HG02588 (cell line): Measurements from ENCODE around the gene MED13L.

Source experiments
- ATAC-seq: cut with Tn5 transposase; IDR thresholded peaks from one replicate; pipeline ENCODE4 v1.9.1; 2021; ENCODE audit warnings: mild to moderate bottlenecking, moderate library complexity; ENCODE audit not compliant: unreplicated experiment

The MED13L gene

DNA sequence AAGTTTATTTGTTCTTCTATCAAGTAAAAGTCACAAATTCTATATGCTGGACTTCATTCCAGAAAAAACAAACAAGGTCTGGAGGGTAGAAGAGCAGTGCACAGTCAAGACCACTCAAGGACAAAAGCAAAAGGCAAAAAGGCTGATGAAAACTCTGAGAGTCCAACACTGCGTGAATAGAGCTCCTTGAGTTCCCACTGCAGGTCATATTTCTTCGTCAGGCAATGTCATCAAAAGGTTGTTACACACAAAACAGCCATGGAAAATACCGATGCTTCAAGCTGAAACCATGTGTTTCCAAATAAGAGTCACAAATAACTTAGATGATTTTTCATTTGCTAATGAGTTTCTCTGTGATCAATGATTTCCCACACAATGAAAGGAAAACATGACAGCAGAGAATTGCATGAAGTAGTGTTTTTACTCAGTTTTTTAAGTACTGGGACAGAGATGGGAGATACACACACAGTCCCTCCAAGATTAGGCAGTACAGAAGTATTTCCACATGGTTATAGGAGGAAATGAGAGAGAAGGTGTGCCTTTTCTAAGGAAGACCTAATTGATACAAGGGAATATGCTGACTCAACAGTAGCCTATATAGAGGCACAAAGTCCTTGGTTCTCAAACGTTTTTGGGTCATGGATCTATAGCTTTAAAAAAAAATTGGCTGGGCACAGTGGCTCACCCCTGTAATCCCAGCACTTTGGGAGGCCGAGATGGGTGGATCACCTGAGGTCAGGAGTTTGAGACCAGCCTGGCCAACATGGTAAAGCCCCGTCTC is 177.7 kb downstream of the MED13L start:
- no peak for ATAC-seq

DNA sequence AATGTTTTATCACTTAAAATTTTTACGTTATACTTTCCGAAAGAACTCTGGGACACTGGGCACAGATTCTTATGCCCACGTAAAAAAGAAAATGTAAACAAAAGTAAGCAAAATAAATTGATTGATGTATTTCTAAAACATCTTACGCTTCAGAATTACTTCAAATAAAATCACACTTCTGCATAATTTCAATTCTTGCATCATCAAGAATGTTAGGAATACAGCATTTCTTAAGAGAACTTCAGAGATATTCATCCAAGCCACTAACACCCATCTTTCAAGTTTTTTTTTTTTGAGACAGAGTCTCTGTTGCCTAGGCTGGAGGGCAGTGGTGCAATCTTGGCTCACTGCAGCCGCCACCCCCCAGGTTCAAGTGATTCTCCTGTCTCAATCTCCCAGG is 180.6 kb downstream of the MED13L start:
- ATAC-seq = no peak

DNA sequence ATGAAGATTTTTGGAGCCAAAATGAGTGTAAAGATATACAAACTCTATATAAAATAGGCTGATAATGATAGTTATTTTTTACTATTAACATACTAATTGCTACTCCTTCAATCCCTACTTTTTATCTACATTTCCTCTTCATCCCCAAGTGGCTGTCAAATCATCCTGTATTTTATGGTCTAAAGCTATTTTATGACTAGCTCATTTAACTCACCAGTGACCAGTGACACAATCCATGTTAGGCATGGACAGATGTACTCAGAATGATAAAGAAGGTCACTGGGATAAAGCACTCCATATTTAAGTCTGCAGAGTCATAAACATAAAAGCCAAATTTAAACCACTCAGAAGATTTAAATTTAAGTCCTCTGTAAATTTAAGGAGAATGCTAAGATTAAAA is 183.0 kb downstream of the MED13L start:
- ATAC-seq = no peak

DNA sequence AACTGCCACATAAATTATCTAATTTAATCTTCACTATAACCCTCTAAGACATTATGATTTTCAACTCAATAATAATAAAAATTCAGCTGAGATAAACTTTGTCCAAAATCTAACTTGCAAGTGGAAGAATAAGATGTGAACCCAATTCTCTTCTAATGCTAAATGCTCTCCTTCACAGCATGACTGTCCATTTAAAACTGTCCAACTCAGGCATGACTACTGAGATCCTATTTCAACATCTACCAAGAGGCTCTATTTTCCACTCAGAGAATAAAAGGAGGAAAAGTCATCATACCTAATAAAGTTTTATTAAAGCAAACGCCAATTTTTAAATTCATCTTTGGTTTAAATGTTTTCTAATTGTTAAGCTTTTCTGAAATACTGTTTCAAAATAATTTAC is 183.6 kb downstream of the MED13L start:
- ATAC-seq = no peak

DNA sequence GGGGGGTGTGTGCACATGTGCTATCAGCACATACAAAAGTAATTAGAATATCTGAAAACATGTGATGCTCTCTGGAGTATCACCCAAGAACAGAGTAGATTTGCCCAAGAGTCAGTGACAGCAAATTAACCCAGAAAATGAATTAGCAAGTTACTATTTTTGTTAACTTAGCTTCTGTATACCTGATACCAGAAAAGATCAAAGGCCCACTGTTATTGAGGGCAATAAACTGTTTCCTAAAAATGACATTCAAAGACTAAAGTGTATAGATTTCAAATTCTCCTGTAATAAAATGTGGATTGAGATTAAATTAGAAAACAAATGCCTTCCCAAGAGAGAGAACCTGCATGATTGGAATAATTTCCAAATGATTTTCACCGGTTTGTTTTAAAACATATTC is 184.7 kb downstream of the MED13L start:
- ATAC-seq = no peak

DNA sequence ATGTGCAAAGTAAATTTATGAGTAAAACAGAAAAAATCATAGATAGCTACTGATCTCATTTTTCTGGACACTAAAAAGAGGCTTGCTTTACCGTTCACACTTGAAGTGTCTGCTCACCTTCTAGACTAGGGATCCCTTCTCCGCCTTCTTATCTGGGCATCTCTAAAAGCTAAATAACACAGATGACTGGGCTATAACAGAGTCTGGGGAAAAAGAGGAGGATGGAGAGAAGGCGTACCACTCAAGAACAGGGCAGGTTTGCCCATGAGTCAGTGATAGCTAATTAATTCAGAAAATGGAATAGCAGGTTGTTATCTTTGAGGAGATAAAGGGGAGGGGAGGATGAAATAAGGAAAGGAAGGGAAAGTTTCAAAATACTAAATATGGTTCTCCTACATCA is 185.3 kb downstream of the MED13L start:
- ATAC-seq = no peak

DNA sequence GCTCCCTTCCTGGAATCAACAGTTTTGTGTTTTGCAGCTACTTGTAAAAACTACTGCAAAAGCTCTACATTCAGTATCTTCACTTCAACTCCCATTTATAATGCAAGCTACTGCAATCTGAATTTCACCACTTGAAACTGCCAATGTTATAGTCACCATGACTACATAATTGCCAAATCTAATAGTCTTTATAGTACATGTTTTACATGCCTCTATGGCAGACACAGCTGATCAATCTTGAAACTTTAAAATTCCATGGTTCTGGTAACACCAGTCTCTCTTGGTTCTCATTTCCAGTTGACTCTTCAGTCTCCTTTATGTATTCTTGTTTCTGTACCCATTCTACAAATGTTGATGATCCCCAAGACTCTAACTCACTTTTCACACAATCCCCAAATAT is 185.9 kb downstream of the MED13L start:
- ATAC-seq = no peak

DNA sequence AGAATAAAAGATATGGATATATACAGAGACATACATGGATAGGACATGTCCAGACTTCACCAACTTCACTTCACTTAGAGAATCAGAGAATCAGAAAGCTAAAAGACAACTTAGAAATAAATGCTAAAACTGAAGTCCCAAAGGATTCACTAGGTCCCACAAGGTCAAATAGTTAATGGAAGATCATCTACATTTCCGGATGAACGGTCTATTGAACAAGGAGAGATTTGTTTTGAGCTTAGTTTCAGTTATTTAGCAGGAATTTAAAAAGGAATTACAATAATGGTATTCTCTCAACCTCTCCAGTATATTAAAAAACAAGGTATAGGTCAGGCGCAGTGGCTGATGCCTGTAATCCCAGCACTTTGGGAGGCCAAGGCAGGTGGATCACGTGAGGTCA is 187.0 kb downstream of the MED13L start:
- ATAC-seq = no peak

DNA sequence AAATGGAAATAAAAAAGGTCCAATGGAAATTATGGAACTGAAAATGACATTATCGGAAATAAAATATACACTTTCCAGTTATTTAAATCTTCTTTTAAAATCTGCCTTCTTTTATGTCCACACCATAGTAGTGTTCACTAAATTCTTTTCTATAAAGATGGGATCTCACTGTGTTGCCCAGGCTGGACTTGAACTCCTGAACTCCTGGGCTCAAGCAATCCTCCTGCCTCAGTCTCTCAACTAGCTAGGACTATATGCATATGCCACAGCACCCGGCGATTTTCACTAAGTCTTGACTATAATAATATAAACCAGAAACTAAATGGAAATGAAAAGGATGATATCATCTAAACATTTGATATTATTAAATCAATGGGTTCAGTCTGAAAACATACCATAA is 188.4 kb downstream of the MED13L start:
- ATAC-seq = no peak

DNA sequence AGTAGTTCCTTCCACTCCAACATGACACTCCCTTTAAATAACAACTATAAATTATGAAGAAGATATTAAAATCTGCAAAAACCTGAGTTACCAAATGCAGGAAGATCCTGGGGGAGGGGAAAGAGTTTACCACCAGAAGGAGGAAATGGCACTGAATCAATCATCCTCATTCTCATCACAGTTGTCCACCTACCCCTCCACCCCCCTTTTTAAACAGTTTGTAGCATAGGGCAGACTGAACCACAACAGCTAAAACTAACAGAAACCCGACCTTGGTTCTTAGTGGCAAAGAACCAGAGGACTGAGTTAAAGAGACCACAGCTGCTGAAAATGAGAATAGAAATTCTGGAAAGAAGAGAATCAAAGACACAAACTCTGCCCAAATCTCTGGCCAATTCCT is 189.5 kb downstream of the MED13L start:
- ATAC-seq = no peak

DNA sequence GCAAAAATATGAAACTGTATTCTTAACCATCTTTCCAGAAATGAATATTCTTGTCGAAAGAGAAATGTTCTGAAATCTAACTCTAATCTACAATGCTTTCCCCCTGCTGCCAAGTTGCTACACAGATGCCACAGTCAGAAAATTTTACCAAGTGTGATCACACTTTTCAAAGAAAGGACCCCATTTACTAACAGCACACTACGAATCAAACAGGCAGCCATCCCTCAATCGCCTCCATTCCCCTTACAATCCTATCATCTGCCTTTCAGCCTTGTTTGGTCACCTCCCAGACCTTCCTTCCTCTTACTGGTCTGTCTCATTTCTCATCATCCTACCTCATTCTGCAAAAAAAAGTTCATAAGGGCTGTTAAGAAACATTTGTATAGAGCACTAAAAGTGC is 190.1 kb downstream of the MED13L start:
- ATAC-seq = no peak

DNA sequence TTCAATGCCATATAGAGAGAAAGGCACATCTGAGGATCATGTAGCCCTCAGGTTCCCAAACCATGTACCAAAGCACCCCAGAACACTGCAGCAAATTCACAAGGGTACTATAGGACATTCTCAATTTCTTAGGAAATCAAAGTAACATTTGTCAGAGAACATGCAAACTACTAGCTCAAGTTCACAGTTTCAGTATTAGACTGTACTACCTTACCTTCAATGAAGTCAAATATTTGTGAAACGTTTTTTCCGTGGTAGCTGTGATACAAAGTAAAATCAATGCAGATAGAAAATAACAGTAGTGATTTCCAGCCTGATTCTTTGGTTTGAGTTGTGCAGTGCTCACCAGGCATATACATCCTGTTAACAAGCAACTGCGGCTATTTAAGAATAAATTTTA is 197.1 kb downstream of the MED13L start:
- ATAC-seq = no peak

DNA sequence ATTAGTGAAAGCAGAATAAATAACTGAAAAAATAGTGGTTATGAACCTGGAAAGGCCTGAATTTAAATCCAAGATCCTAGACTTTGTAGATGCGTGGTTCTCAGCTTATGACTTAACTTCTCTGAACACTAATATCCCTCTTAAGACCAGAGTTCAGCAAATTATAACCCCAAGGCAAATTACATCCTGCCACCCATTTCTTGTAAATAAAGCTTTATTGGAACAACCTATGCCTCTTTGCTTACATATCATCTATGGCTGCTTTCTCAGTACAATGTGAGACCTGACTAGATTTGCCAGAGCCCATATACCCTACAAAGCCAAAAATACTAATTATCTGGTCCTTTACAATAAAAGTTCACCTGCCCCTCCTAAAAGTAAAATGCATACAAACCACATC is 199.1 kb downstream of the MED13L start:
- no peak for ATAC-seq

DNA sequence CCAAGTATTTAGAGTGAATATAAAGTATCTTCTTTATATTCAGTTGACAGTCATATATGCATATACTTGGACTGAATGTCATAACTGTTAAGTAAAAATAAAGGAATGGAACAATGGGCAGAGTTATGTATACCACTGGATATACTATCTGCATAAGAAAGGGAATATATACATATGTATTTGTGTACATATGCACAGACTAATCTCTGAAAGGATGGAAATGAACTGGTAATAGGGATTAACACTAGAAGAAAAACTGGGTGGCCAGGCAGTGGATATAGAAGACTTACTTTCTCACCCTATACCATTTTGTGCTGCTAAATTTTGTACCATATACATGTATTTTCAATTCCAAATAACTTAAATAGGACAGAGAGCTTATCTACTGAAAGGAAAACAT is 200.1 kb downstream of the MED13L start:
- ATAC-seq = no peak

DNA sequence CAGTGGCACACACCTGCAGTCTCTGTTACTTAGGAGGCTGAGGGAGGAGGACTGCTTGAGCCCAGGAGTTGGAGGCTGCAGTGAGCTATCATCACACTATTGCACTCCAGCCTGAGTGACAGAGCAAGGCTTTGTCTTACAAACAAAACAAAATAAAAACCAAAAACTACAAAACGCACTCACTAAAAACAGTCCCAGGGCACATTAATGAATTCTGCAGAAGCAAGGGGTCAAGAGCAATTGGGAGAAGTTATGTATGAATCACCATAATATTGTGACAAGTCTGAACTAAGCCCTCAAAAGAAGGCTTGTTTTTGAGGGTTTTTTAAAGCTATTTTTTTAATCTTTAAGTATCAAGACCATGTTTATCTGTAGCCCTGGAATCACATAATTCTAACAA is 201.1 kb downstream of the MED13L start:
- ATAC-seq = no peak

DNA sequence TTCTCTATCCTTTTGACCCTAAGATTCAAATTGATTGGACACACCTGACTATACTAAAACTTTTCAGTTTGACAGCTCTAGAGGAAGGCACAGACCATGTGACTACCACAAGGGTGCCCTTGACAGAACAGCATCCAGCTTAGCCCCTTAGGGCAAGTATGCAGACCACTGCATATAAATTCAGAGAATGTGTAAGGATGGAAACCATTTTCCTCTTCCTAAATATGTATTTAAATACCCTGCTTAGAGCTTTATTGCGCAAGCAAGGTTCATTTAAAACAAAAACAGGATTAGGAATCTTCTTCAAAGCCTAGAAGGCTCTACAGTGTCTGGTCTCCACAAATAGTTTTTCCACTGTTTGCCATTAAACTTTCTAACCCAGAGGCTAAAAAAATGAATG is 202.8 kb downstream of the MED13L start:
- ATAC-seq = no peak

DNA sequence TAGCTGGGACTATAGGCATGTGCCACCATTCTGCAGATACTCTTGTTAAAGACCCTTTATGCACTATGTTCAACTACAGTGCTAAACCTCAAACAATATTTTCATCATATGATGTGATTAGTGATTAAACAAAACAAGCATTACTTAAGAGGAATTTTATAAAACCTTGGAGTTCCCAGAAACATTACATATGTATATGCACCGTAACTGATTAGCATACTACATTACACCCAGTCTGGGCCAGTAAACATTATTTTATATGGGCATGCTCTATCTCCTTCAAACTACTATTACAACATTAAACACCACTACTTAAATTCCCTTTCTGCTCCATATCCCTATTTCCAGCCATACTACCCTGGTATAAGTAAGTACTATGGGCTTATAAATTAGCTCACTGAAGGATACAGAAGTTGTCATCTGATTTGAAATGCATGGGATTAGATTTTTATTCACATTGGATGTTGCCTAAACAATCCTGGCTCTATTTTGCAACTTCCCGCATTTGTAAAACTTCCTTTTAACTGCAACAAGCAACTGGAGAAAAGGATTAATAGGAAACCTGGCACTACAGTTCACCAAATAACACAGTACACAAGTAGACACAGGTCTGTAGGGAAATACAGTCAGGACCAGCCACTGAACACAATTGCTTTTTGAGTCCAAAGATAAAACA is 205.8 kb downstream of the MED13L start:
- no peak for ATAC-seq

DNA sequence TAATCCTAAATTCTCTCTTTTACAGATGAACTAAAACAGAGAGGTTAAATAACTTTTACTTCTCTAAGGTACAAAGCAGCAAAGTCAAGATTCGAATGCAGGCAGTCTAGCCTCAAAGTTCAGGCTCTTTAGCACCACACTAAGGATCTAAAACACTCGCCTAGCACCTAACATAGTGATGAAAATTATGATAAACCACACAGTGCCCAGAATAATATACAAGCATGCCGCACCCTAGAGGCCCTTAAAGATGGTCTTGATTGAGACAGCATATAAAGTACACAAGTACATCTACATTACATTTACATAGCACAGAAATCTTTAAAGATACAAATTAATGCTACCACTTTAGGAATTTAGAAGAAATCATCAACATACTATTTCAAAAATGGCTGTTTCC is 207.0 kb downstream of the MED13L start:
- no peak for ATAC-seq

DNA sequence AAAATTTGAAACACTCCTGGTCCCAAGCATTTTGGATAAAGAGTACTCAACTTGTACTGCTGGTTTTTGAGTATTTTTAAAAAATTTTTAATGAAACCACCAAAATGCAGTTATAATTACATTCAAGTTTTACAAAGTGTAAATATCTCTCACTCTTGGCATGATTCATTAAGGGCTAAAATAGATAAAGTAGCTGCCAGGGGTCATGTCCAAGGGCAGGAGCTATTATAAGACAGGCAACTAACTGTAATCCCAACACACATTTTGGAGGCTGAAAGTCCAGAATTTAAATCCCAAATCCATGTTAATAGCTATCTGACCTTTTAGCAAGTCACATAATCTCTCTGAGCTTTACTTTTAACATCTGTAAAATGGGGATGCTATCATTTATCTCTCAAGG is 207.6 kb downstream of the MED13L start:
- ATAC-seq = no peak

DNA sequence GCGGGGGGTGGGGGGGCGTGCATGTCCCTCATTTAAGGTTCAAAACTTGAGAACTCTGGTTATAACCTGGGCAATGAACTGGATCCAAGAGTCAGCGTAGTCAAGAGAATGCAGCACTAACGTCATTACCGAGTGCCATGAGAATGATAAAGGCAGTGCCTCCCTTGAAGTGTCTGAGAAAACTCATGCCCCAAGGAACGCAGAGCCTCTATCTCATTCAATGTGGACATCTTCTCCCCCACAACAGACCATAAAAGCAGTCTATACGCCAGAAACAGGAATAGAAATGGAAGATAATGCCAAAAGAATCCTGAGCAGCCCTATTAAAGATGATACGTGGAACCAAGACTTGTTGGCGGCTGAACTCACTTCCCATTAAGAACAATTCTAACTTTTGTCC is 208.6 kb downstream of the MED13L start:
- ATAC-seq = no peak

DNA sequence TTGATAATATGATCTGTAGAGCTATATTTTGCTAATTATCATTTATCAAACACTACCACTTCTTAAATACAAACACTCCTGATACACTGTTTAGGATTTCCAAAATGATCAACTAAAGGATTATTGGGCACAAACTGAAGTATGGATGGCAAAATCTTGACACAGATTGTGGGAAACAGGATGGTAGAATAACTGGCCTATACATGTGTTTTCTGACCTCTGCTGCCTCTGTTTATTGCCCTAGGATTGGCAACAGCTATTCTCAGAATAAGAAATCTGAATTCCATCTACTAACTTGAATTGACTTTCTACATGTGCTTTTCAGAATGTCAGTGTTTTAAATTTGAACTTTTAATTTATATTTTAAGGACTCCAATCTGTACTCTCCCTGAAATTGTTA is 209.1 kb downstream of the MED13L start:
- ATAC-seq = no peak

DNA sequence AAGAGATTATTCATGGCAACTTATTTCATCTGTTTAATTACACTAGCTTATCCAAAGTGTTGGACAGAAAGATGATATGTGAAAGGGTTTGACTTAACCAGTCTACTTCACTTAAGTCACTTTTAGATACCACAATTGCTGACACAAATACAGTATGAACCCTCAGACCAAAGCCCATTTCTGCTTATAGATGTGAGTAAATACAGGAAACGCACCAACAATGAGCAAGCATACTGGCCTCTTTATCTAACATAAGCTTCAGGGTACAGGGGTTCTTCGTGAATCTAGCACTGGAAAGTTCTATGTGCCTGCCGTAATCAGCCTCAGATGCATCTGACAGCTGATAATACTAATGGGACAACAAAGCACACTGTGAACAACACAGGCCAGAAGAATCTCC is 209.6 kb downstream of the MED13L start:
- no peak for ATAC-seq
